GM12874 (cell line): ENCODE data around the gene VDR.

Source experiments
- CTCF ChIP-seq: IDR thresholded peaks from 2 replicates; pipeline ENCODE4 v1.5.1; 2011; ENCODE audit warnings: low read depth, mild to moderate bottlenecking, control low read depth, low read length, moderate library complexity; ENCODE audit not compliant: insufficient read depth

The VDR gene

GRCh38 chr12:47939009-47939601 is 34.3 kb upstream of the VDR start:
- TF ChIP-seq CTCF: no peak

- TF ChIP-seq CTCF: no peak
Measured at GRCh38 chr12:47938594-47938993, 33.8 kb upstream of the VDR start.

GRCh38 chr12:47938093-47938492 is 33.3 kb upstream of the VDR start:
- TF ChIP-seq CTCF: no peak

GRCh38 chr12:47935184-47935583 is 30.4 kb upstream of the VDR start:
- no peak for TF ChIP-seq CTCF

- TF ChIP-seq CTCF: no peak
Measured at GRCh38 chr12:47931187-47931586, 26.4 kb upstream of the VDR start.

GRCh38 chr12:47930634-47931033 is 25.8 kb upstream of the VDR start:
- no peak for TF ChIP-seq CTCF

GRCh38 chr12:47927346-47927745 is 22.6 kb upstream of the VDR start:
- no peak for TF ChIP-seq CTCF
